Bone marrow (tissue), 2 donors: ENCODE data around the gene GSTM4.
A peak's percentile ranks its signal among the peaks of the same experiment; 100 is the strongest.

Experiments
- DNase-seq, 2 donors: peaks; one replicate each; lab custom pipeline; 2025; lab: John Stamatoyannopoulos, UW

Gene GSTM4

GRCh38 chr1:109655615-109656519 is at the start of gene GSTM4:
GSTM4 (plus strand) TSS chr1:109656099; CDS start chr1:109656390, 291 bp downstream.
- peak; percentile 20 to 56 for DNase-seq

GRCh38 chr1:109609881-109610280 is 46.0 kb upstream of the GSTM4 start:
- no peak for DNase-seq

- no peak for DNase-seq
Observed at GRCh38 chr1:109610609-109611307, 45.1 kb upstream of the GSTM4 start.

- DNase-seq: no peak
Observed at GRCh38 chr1:109611308-109611990, 44.5 kb upstream of the GSTM4 start.

GRCh38 chr1:109613361-109614147 is 42.3 kb upstream of the GSTM4 start:
- no peak for DNase-seq

GRCh38 chr1:109615879-109616278 is 40.0 kb upstream of the GSTM4 start:
- peak in 1 of 2 donors; percentile 93 for DNase-seq

GRCh38 chr1:109616391-109616790 is 39.5 kb upstream of the GSTM4 start:
- peak in 1 of 2 donors; percentile 19 for DNase-seq

GRCh38 chr1:109617291-109617801 is 38.6 kb upstream of the GSTM4 start:
- DNase-seq: no peak

GRCh38 chr1:109618661-109619575 is 37.0 kb upstream of the GSTM4 start:
- no peak for DNase-seq

GRCh38 chr1:109619576-109620400 is 36.1 kb upstream of the GSTM4 start, which contains the start of the genes AMPD2 and GNAT2:
AMPD2 (plus strand) TSS chr1:109619837; CDS start chr1:109621176, 1,339 bp downstream.
GNAT2 (minus strand) TSS chr1:109619616; CDS start chr1:109612870, 6,746 bp downstream.
- DNase-seq: peak in 1 of 2 donors; percentile 45

GRCh38 chr1:109620401-109620791 is 35.5 kb upstream of the GSTM4 start:
- DNase-seq: no peak

- peak; percentile 68 to 96 for DNase-seq
Observed at GRCh38 chr1:109620841-109621286, 35.0 kb upstream of the GSTM4 start.

GRCh38 chr1:109621379-109622136 is 34.3 kb upstream of the GSTM4 start:
- DNase-seq: no peak

GRCh38 chr1:109622137-109622892 is 33.6 kb upstream of the GSTM4 start:
- no peak for DNase-seq

- DNase-seq: no peak
Observed at GRCh38 chr1:109622895-109623294, 33.0 kb upstream of the GSTM4 start.

- DNase-seq: no peak
Observed at GRCh38 chr1:109623601-109624161, 32.2 kb upstream of the GSTM4 start.
